ENCODE results near the gene NQO1. TPM values are rescaled to one million over a fixed set of nuclear protein-coding genes. Genes with fewer than 3 reads are reported as not detected.
"Not testable (repeated sequence)": the region's sequence is repeated elsewhere in the genome, so short reads cannot be mapped to it uniquely, and the experiment has no call there.

The NQO1 gene
- 10 to 100 TPM in 1 of 2 experiments, 1 to 10 TPM in 1; 9.9 to 11.3 TPM for total RNA-seq

DNA sequence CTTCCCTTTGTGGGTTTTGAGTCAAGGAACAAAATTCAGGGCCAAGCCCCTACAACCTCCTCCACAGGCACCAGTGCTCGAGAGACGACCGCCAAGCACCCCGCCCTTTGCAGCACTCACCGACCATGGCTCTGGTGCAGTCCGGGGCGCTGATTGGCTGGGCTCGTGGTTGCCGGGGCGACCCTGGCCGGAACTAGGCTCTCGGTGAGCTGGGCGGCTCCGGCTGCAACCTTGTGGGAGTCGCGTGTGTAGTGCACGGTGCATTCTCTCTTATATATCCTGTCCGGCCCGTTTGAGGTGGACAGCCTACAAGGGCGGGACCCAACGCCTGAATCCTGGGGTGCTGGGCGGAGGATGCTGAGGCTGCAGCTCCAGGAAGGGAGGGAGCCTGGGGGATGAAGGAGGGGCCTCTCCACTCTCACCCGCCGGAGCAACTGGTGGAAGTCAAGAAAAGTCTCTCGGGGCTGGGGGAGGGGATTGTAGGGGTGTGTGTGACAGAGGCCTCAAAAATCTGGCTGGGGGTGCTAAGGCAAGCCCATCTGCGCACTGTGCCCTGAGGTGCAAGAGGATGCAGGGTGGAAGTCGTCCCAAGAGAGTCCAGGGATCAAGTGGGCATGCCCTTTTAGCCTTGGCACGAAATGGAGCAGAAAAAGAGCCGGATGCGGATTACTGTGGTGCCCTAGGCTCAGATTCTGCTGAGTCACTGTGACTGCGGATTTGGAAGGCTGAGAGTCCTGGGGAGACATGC is at the start of gene NQO1:
NQO1 (minus strand) TSS at position 248 of the 748 bp plus-strand sequence; CDS start at position 127, 121 bp downstream.
- peak; percentile 94 for DNase-seq
- peak within 1 kb of the TSS; percentile 92 for H3K4me3 Mint-ChIP-seq
- peak within 1 kb of the TSS; percentile 95 for H3K27ac Mint-ChIP-seq
- no peaks in the 10 kb centered on the region for H3K27me3 Mint-ChIP-seq
- H3K36me3 Mint-ChIP-seq, result peaks cover 3% of the 10 kb centered on the region
- H3K4me1 Mint-ChIP-seq, result peaks cover 25% of the 10 kb centered on the region
- H3K9me3 Mint-ChIP-seq, result no peaks in the 10 kb centered on the region

DNA sequence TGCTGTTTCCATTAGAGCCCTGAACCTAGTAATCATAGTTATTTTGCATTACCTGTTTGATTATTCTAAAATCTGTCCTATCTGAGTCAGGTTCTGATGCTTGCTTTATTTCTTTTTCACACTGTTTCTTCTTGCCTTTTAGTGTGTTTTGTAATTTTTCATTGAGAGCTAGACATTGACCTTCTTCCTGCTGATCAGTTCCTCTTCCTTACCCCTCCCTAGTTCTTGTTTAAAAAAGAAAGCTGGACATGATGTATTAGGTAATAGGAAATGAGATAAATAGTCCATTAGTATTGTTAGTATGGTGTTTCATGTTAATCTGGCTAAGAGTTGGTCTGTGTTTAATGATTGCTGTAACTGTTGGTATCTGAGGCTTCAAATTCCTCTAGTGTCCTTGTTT is 49.2 kb upstream of the NQO1 start:
- H3K36me3 Mint-ChIP-seq, result peaks cover 29% of the 10 kb centered on the region

GRCh38 chr16:69773260-69773947 is 47.0 kb upstream of the NQO1 start:
- no peaks in the 10 kb centered on the region for H3K27me3 Mint-ChIP-seq
- peaks cover 41% of the 10 kb centered on the region for H3K4me1 Mint-ChIP-seq
- no peak overlapping the region for H3K4me3 Mint-ChIP-seq
- peaks cover 10% of the 10 kb centered on the region for H3K9me3 Mint-ChIP-seq
- no peak overlapping the region for H3K27ac Mint-ChIP-seq
- H3K36me3 Mint-ChIP-seq, result peaks cover 29% of the 10 kb centered on the region
- DNase-seq, result no peak

More for the DNA sequence above, 49.2 kb upstream of the NQO1 start:
- peaks cover 10% of the 10 kb centered on the region for H3K9me3 Mint-ChIP-seq
- H3K4me3 Mint-ChIP-seq, result no peak overlapping the region
- DNase-seq, result no peak
- H3K4me1 Mint-ChIP-seq, result peaks cover 35% of the 10 kb centered on the region
- H3K27ac Mint-ChIP-seq, result no peak overlapping the region
- H3K27me3 Mint-ChIP-seq, result no peaks in the 10 kb centered on the region

- H3K4me1 Mint-ChIP-seq, result peaks cover 48% of the 10 kb centered on the region
- H3K4me3 Mint-ChIP-seq, result no peak overlapping the region
Measured at GRCh38 chr16:69771651-69771967, 45.2 kb upstream of the NQO1 start.

DNA sequence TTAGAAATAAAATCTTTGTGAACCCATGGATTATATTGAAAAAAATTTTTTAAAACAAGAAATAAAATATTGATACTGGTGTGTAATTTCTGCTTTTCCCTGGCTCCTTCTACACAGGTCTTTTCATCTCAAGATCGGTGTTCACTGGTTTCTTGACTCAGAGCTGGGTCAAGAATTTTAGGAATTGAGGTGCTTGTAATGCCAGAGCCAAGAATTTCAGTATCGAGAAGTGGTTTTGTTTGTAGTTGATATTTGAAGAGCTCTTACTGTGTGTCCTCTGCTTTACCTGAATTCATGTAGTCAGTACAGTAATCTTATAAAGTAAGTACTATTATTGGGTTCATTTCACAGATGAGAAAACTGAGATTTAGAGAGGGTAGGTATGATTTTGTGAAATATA is 43.0 kb upstream of the NQO1 start:
- DNase-seq, result no peak
- H3K4me1 Mint-ChIP-seq, result peaks cover 47% of the 10 kb centered on the region
- no peaks in the 10 kb centered on the region for H3K9me3 Mint-ChIP-seq
- no peaks in the 10 kb centered on the region for H3K27me3 Mint-ChIP-seq
- peaks cover 16% of the 10 kb centered on the region for H3K36me3 Mint-ChIP-seq
- H3K27ac Mint-ChIP-seq, result no peak overlapping the region
- no peak overlapping the region for H3K4me3 Mint-ChIP-seq

More at GRCh38 chr16:69771651-69771967, 45.2 kb upstream of the NQO1 start:
- H3K9me3 Mint-ChIP-seq, result peaks cover 10% of the 10 kb centered on the region
- no peak overlapping the region for H3K27ac Mint-ChIP-seq
- no peak for DNase-seq
- peaks cover 33% of the 10 kb centered on the region for H3K36me3 Mint-ChIP-seq
- no peaks in the 10 kb centered on the region for H3K27me3 Mint-ChIP-seq

DNA sequence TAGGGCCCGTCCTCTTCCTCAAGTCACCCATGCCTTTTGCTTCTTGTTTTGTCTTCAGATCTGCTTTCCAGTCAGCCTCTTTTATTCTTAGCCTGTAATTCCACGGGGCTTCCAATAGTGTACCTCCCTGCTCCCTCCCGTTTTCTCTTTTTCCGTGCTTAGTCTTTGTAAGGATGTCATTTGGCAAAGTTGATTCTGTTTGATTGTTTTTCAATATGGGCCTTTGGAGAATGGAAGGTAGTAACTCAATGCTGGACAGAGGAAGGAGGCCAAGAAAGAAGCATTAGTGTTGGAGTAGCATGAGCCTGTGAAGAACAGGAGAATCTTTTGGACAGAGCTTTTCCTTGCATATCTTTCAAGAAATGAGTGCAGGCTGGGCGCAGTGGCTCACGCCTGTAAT is 42.3 kb upstream of the NQO1 start:
- peaks cover 11% of the 10 kb centered on the region for H3K36me3 Mint-ChIP-seq
- H3K27ac Mint-ChIP-seq, result no peak overlapping the region
- no peak overlapping the region for H3K4me3 Mint-ChIP-seq
- no peaks in the 10 kb centered on the region for H3K9me3 Mint-ChIP-seq
- H3K4me1 Mint-ChIP-seq, result peaks cover 44% of the 10 kb centered on the region
- DNase-seq, result no peak
- no peaks in the 10 kb centered on the region for H3K27me3 Mint-ChIP-seq

DNA sequence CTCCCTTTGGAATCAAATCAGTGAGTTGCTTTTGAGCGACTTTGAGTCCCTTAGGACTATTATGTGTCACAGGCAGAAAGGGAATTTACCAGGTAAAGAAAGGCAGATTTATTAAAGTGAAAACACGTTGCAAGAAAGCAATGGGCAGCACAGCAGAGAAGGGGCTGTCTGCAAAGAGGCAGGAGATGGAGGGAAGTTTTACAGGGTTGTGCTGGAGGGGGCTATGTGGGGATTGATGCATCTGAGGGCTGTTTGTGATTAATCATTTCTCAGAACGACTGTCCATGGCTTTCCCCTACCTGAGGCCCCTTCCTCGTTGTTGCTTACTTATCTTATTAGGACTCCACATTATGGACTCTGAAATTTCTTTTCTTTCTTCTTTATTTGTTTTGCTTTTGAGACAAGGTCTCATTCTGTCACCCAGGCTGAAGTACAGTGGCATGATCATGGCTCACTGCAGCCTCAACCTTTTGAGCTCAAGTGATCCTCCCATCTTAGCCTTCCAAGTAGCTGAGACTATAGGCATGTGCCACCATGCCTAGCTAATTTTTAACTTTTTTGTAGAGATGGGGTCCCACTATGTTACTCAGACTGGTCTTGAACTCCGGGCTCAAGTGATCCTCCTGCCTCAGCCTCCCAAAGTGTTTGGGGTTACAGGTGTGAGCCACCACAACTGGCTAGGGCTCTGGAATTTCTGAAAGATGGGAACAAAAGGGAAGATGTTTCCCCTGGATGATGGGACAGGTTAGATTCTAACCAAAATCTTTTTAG is 41.3 kb upstream of the NQO1 start:
- Mint-ChIP-seq H3K4me3 (no peak overlapping the region), H3K27ac (no peak overlapping the region), H3K36me3 (peaks cover 7% of the 10 kb centered on the region), H3K27me3 (no peaks in the 10 kb centered on the region), H3K4me1 (peaks cover 43% of the 10 kb centered on the region), H3K9me3 (no peaks in the 10 kb centered on the region)
- no peak for DNase-seq

- Mint-ChIP-seq H3K36me3 (peaks cover 7% of the 10 kb centered on the region), H3K4me3 (peak overlapping the region; percentile 93), H3K9me3 (no peaks in the 10 kb centered on the region), H3K27ac (peak overlapping the region; percentile 76), H3K4me1 (peaks cover 26% of the 10 kb centered on the region), H3K27me3 (peaks cover 3% of the 10 kb centered on the region)
- no peak for DNase-seq
Measured at GRCh38 chr16:69763599-69763942, 37.2 kb upstream of the NQO1 start.

- Mint-ChIP-seq H3K4me1 (peaks cover 25% of the 10 kb centered on the region), H3K9me3 (no peaks in the 10 kb centered on the region), H3K27ac (peak overlapping the region; percentile 92), H3K4me3 (peak overlapping the region; percentile 93), H3K36me3 (peaks cover 7% of the 10 kb centered on the region), H3K27me3 (peaks cover 3% of the 10 kb centered on the region)
- no peak for DNase-seq
Measured at GRCh38 chr16:69762814-69763598, 36.6 kb upstream of the NQO1 start.

DNA sequence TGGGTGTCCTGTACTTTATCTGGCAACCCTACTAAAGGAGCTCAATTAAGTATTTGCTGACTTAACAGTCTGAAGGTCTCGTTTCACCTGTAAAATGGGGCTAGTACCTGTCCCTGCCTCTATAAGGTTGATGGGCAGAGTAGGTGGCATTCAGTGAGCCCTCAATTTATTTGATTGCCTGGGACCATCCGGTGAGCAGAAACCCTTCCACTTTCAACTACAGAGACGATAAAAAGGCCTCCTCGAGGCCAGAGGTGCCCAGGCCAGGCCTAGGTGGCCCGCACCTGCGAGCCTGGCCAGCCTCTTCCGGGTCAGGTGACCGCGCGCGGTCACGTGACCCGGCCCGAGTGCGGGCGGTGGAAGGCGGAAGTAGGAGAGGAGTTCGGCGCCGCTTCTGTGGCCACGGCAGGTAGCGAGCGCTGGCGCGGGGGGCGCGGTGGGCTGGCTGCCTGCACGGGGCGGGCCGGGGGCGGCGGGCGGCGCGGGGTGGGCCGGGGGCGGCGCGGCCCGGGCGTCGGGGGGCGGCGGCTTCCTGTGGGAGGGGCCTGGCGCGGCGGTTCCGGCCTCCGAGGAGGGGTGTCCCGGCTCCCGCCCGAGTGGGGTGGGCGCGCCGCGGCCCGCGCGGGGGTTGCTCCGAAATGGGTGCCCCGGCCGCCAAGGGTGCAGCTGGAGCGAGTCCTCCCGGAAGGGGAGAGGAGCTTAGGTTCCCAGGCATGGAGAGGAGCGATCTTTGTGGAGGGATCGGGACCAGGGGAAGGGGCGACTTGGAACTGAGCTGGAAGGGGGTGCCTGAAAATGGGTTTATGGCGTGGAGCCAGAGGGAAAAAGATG is 35.8 kb upstream of the NQO1 start, which contains the start of gene WWP2:
WWP2 (plus strand) TSS at position 350 of the 831 bp plus-strand sequence. CDS start 24,679 bp downstream, outside the sequence.
- peak within 1 kb of the TSS; percentile 92 for H3K27ac Mint-ChIP-seq
- H3K9me3 Mint-ChIP-seq, result no peaks in the 10 kb centered on the region
- peak within 1 kb of the TSS; percentile 93 for H3K4me3 Mint-ChIP-seq
- peaks cover 21% of the 10 kb centered on the region for H3K4me1 Mint-ChIP-seq
- peak; percentile 81 for DNase-seq
- H3K36me3 Mint-ChIP-seq, result peaks cover 4% of the 10 kb centered on the region
- H3K27me3 Mint-ChIP-seq, result peaks cover 3% of the 10 kb centered on the region

- not testable (repeated sequence) for H3K4me3 Mint-ChIP-seq, H3K27me3 Mint-ChIP-seq, H3K9me3 Mint-ChIP-seq, H3K27ac Mint-ChIP-seq, DNase-seq
- peaks cover 20% of the 10 kb centered on the region for H3K36me3 Mint-ChIP-seq
- H3K4me1 Mint-ChIP-seq, result peaks cover 15% of the 10 kb centered on the region
Measured at GRCh38 chr16:69757375-69757774, 31.0 kb upstream of the NQO1 start.

- peaks cover 22% of the 10 kb centered on the region for H3K4me1 Mint-ChIP-seq
- no peaks in the 10 kb centered on the region for H3K27me3 Mint-ChIP-seq
- no peak overlapping the region for H3K4me3 Mint-ChIP-seq
- H3K9me3 Mint-ChIP-seq, result no peaks in the 10 kb centered on the region
- no peak overlapping the region for H3K27ac Mint-ChIP-seq
- DNase-seq, result no peak
- H3K36me3 Mint-ChIP-seq, result peaks cover 26% of the 10 kb centered on the region
Measured at GRCh38 chr16:69756705-69757104, 30.3 kb upstream of the NQO1 start.

GRCh38 chr16:69754469-69755310 is 28.3 kb upstream of the NQO1 start, which contains the start of gene NOB1:
Gene NOB1, minus strand, starts transcription at chr16:69754926. Its CDS starts 16 bp downstream, at chr16:69754910.
- no peaks in the 10 kb centered on the region for H3K9me3 Mint-ChIP-seq
- peaks cover 35% of the 10 kb centered on the region for H3K36me3 Mint-ChIP-seq
- peaks cover 19% of the 10 kb centered on the region for H3K4me1 Mint-ChIP-seq
- no peaks in the 10 kb centered on the region for H3K27me3 Mint-ChIP-seq
- H3K27ac Mint-ChIP-seq, result peak within 1 kb of the TSS; percentile 99
- DNase-seq, result peak; percentile 98
- H3K4me3 Mint-ChIP-seq, result peak within 1 kb of the TSS; percentile 99
